ENCODE data around the gene COX8C.

DNA sequence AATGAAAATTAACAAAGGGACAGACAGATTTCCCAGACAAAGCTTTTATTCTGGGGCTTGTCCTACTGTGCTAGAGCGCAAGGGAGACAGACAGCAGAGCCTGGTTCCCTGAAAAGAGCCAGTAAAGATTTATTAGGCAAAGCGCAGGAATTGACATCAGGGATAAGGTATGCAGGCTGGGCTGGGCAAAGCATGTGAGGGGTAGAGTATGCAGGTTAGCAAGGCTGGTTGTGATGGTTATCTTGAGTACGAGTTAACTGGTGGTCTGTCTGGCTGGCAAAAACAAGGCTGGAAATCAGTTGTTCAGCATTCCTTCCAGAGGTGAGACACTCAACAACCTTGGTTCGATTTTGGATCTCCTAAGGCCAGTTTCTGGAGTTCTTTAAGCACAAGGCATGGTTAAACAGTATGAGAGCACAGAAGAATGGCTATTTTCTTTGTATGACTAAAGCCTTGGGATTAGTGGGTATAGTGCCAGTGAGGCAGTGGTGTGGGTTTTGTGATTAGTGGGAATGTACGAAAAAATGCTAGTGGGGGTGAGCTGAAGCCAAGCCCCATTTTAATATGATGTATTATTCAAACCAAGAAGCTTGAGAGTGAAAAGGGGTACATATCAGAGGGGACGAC lies 45.0 kb upstream of the COX8C start:
- no peak for TF ChIP-seq EZH2 (IDR thresholded peaks at IDR 0.05; ENCODE audit: borderline replicate concordance, low read depth, low read length, severe bottlenecking)
- no peak for TF ChIP-seq CTCF (IDR thresholded peaks at IDR 0.05; ENCODE audit: borderline replicate concordance, extremely low read depth, low read length, poor library complexity, severe bottlenecking)

Data from DND-41 (cell line).